BLaER1 (cell line): Measurements from ENCODE around the gene SLC24A3.

ENCODE experiments used
- H3K27ac ChIP-seq: shearing (Covaris generic); formaldehyde crosslinking; 2 replicates; pipeline ENCODE4 v1.8.1; 2022
- H3K27me3 ChIP-seq: shearing (Covaris generic); formaldehyde crosslinking; 2 replicates; pipeline ENCODE4 v1.8.1; 2022
- H3K36me3 ChIP-seq: shearing (Covaris generic); formaldehyde crosslinking; 2 replicates; pipeline ENCODE4 v1.8.1; 2022
- H3K4me1 ChIP-seq: shearing (Covaris generic); formaldehyde crosslinking; 2 replicates; pipeline ENCODE4 v1.8.1; 2022
- H3K4me2 ChIP-seq: shearing (Covaris generic); formaldehyde crosslinking; 2 replicates; pipeline ENCODE4 v1.8.1; 2022
- H3K4me3 ChIP-seq: shearing (Covaris generic); formaldehyde crosslinking; 2 replicates; pipeline ENCODE4 v1.8.1; 2022
- H3K9ac ChIP-seq: shearing (Covaris generic); formaldehyde crosslinking; 2 replicates; pipeline ENCODE4 v1.8.1; 2022
- H3K9me3 ChIP-seq: shearing (Covaris generic); formaldehyde crosslinking; 2 replicates; pipeline ENCODE4 v1.8.1; 2022
- H4K20me1 ChIP-seq: shearing (Covaris generic); formaldehyde crosslinking; 2 replicates; pipeline ENCODE4 v1.8.1; 2022
- Cebpa-rat ChIP-seq: shearing (Covaris generic); IDR thresholded peaks from 2 replicates; pipeline ENCODE4 v1.8.1; 2022

Gene SLC24A3

DNA sequence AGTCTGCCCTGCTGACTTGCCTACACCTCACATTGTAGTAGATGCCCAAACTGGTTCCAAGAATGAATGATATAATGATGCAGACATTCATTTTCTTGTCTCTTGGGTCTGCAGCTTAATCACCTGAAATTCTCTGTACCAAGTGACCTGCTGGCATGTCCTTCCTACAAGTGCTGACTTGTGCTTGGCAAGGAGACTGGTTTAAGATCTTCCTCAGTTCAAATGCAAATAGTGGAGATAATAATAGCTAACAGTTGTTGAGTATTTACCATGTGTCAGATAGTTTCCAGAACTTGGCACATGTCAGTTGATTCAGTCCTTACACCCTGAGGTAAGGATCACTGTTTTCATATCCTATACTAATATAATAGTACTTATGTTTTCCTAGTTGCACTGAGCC, 223.4 kb downstream of the SLC24A3 start:
- H3K27me3 ChIP-seq = no peaks in the 10 kb centered on the region

DNA sequence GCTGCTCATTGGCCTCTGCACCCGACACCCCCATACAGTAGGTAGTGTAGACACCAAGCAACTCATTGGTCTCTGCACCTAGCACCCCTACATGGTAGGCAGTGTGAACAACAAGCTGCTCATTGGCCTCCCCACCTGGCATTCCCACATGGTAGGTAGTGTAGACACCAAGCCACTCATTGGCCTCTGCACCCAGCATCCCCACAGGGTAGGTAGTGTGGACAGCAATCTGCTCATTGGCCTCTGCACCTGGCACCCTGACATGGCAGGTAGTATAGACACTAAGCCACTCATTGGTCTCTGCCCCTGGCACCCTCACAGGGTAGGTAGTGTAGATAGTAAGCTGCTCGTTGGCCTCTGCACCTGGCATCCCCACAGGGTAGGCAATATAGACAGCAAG, 226.0 kb downstream of the SLC24A3 start:
- Histone ChIP-seq H3K9me3 (peaks cover 13% of the 10 kb centered on the region), H3K27ac (no peak overlapping the region), H3K4me1 (peaks cover 30% of the 10 kb centered on the region), H3K4me3 (no peak overlapping the region), H3K4me2 (no peak overlapping the region), H3K36me3 (no peaks in the 10 kb centered on the region), H4K20me1 (no peaks in the 10 kb centered on the region), H3K9ac (no peak overlapping the region), H3K27me3 (no peaks in the 10 kb centered on the region)
- TF ChIP-seq Cebpa-rat = no peak

More for the DNA sequence above, 223.4 kb downstream of the SLC24A3 start:
- Histone ChIP-seq H3K4me1 (peaks cover 28% of the 10 kb centered on the region), H3K27ac (no peak overlapping the region), H3K9me3 (no peaks in the 10 kb centered on the region), H3K4me3 (no peak overlapping the region), H4K20me1 (no peaks in the 10 kb centered on the region), H3K36me3 (no peaks in the 10 kb centered on the region), H3K4me2 (no peak overlapping the region), H3K9ac (no peak overlapping the region)
- no peak for TF ChIP-seq Cebpa-rat

DNA sequence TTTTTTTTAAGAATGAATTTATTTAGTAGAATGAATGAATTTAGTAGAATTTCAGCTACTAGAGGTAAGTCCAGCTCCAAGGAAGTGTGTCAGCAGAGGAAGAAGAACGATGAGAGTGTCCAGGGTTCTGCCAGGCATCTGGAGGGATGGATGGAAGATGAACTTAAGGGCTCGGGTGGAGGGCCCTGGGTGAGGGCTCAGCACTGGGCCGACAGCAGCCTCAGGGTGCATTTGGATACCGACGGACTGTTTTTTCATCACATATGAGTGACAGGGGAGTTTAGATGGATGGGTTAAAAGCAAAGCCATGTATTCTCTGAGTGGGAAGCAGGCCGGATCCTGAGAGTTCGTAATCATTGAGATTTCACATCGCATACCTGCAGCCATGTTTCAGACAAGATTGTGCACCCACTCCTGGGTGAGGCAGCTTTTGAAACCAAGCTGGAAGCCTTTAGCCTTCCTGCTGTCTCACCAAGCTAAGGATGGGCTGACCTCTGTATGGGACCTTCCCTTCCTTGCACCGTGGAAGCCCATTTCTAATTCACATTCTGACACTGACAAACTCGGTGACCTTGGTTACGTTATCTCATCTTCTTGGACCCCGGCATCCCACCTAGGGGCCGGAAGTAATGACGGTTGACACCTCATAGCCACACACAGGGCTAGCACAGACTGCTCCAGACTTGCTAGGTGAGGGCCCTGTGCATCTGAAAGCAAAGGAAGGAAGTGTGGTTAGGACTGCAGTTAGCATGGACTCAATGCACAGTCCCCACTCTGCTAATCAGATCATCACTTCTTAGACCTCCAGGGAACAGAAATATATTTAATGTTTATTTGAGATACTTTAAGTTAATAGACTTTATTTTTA, 228.5 kb downstream of the SLC24A3 start:
- no peak overlapping the region for H3K4me3 ChIP-seq
- H3K9ac ChIP-seq = no peak overlapping the region
- no peak overlapping the region for H3K27ac ChIP-seq
- H3K9me3 ChIP-seq = peaks cover 17% of the 10 kb centered on the region
- no peaks in the 10 kb centered on the region for H4K20me1 ChIP-seq
- peak overlapping the region; percentile 43 for H3K4me2 ChIP-seq
- TF ChIP-seq Cebpa-rat = no peak
- H3K4me1 ChIP-seq = peaks cover 18% of the 10 kb centered on the region
- no peaks in the 10 kb centered on the region for H3K27me3 ChIP-seq
- no peaks in the 10 kb centered on the region for H3K36me3 ChIP-seq

DNA sequence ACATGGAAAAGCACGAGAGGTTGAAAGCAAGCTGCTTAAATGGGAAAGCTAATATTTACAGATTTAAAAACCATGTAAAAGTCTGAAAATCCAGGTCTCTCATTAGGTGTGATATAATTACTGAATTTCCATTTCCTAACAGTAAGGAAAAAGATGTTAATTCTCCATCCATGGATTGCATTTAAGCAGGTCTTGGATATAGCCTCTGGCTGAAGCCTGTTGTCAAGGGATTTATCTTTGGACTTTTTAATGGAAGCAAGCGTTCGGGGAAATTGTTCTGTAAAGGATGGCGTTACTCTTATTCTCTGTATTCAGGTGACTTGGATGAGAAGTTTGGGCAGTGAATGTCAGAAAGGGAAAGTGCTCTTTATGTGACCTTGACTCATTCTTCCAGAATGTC, 233.8 kb downstream of the SLC24A3 start:
- H3K27ac ChIP-seq = no peak overlapping the region
- H3K9me3 ChIP-seq = peaks cover 17% of the 10 kb centered on the region
- no peaks in the 10 kb centered on the region for H3K36me3 ChIP-seq
- H3K4me1 ChIP-seq = peaks cover 11% of the 10 kb centered on the region
- no peaks in the 10 kb centered on the region for H3K27me3 ChIP-seq
- no peaks in the 10 kb centered on the region for H4K20me1 ChIP-seq
- H3K9ac ChIP-seq = no peak overlapping the region
- TF ChIP-seq Cebpa-rat = no peak
- no peak overlapping the region for H3K4me2 ChIP-seq
- no peak overlapping the region for H3K4me3 ChIP-seq

DNA sequence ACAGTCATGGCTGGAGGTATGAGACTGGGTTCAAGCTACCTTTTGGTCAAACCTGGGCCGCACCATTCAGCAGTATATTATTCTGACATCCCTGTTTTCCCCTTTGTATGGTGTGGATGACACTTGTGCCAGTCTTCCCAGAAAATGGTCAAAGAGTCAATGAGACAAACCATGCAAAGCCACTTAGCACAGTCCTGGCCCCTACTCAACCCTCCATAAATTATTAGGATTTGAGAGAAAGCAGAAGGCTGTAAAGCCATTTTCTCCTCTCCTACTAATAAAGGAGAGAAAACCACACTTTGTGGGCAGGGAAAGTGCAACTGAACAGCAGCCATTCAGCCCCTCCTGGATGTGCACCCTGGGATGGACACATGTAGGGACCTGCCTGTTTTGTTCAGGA, 236.2 kb downstream of the SLC24A3 start:
- Histone ChIP-seq H3K9ac (no peak overlapping the region), H3K36me3 (no peaks in the 10 kb centered on the region), H3K4me1 (peaks cover 29% of the 10 kb centered on the region), H4K20me1 (no peaks in the 10 kb centered on the region), H3K4me3 (no peak overlapping the region), H3K9me3 (peaks cover 3% of the 10 kb centered on the region), H3K27me3 (no peaks in the 10 kb centered on the region), H3K27ac (no peak overlapping the region), H3K4me2 (no peak overlapping the region)
- TF ChIP-seq Cebpa-rat = no peak

DNA sequence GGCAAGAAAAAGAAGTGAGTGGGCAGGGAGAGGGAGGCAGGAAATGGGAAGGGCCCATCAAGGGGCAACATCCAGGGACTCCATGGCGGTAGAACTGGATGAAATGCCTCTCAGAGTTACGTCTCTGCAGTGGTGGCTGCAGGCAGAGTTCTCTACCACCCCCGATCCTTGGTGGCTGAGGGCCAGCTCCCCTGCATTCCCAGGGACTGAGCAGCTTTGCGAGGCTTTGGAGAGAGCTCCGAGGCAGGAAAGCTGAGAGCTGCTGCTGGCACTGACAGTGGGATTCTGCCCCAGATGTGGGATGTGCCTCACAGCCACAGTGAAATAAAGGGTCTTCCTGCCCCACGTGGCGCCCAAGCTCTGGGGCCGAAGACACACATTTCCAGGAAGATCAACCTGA, 236.6 kb downstream of the SLC24A3 start:
- H3K27me3 ChIP-seq = no peaks in the 10 kb centered on the region
- no peak overlapping the region for H3K27ac ChIP-seq
- no peaks in the 10 kb centered on the region for H4K20me1 ChIP-seq
- no peak overlapping the region for H3K9ac ChIP-seq
- H3K4me2 ChIP-seq = no peak overlapping the region
- H3K4me3 ChIP-seq = no peak overlapping the region
- H3K36me3 ChIP-seq = no peaks in the 10 kb centered on the region
- peaks cover 29% of the 10 kb centered on the region for H3K4me1 ChIP-seq
- H3K9me3 ChIP-seq = no peaks in the 10 kb centered on the region; the same call in 1 of the 2 replicates
- no peak for TF ChIP-seq Cebpa-rat

DNA sequence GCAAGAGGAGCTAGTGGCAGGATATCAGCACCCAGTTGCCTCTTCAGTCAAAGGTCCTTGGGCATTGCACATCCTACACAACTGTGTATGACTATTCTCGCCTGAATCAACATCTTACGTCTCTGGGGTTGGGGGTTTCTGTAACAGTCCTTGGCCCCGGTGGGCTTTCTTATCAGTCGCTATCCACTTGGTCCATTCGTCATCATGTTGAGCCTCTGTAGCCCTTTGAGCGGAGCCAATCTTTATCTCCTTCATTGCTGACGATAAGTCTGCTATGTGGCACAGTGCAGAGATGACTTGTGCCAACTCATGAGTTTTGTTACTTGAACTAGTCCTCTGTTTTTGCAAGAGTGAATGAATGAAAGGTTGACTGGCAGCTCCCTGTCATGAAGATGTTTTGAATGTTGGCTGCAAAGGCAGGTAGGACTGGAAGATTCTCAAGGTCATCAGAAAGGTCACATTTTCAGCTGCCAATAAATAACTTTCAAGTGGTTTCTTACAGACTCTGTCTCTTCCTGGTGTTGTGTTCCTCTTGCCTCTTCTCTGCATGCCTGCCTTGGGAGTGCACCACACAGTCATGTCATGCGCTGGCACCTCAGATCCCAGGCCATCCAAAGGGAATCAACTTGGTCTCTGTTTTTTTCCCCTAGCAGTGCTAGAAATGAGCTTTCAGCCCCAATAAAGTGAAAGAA, 238.9 kb downstream of the SLC24A3 start:
- Histone ChIP-seq H4K20me1 (no peaks in the 10 kb centered on the region), H3K9ac (no peak overlapping the region), H3K4me3 (no peak overlapping the region), H3K9me3 (no peaks in the 10 kb centered on the region), H3K27ac (no peak overlapping the region), H3K4me1 (peaks cover 31% of the 10 kb centered on the region), H3K27me3 (no peaks in the 10 kb centered on the region), H3K36me3 (no peaks in the 10 kb centered on the region), H3K4me2 (peak overlapping the region; percentile 63)
- TF ChIP-seq Cebpa-rat = no peak

DNA sequence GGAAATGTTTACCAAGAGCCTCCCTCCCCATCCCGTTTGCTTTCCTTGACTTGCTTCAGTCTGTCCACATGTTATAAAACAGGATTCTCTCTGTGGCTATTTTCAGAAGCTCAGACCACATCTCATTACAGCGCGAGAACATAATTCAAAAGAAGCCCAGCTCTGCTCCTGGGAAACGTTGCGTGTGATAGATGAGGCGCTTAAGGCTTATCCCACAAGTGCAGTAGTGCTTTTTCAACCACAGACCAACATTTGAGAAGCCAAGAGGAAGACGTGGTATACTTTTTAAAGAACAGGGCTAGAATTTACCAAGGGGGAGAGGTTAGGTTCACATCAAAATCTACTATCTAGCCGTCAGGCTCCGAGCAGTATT, 239.5 kb downstream of the SLC24A3 start:
- TF ChIP-seq Cebpa-rat = no peak
- no peak overlapping the region for H3K9ac ChIP-seq
- H3K4me2 ChIP-seq = peak overlapping the region; percentile 63
- no peaks in the 10 kb centered on the region for H3K27me3 ChIP-seq
- no peak overlapping the region for H3K4me3 ChIP-seq
- peaks cover 37% of the 10 kb centered on the region for H3K4me1 ChIP-seq
- H3K27ac ChIP-seq = no peak overlapping the region
- no peaks in the 10 kb centered on the region for H3K9me3 ChIP-seq
- H4K20me1 ChIP-seq = no peaks in the 10 kb centered on the region
- no peaks in the 10 kb centered on the region for H3K36me3 ChIP-seq

DNA sequence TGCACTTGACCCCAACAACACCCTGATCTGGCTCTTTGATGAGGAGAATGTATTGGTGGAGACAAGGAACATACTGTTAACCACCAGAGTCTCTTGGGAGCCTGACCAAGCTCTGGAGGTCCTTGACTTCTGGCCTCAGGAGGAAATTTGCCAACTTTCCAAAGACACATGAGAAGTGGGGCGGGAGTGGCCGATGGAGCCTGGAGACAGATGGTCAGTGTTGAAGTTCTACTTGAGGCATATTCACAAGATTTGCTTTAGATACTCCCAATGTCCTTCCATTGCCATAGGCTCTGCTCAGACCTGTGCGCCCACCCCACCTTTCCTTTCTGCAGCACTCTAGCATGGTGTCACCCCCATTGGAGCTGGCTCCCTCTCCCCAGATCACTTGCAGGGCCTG, 241.0 kb downstream of the SLC24A3 start:
- Histone ChIP-seq H3K4me1 (peaks cover 46% of the 10 kb centered on the region), H3K4me3 (no peak overlapping the region), H4K20me1 (no peaks in the 10 kb centered on the region), H3K27me3 (no peaks in the 10 kb centered on the region), H3K36me3 (no peaks in the 10 kb centered on the region), H3K9ac (no peak overlapping the region), H3K4me2 (peak overlapping the region; percentile 16; the same call in 1 of the 2 replicates), H3K9me3 (no peaks in the 10 kb centered on the region), H3K27ac (no peak overlapping the region)
- TF ChIP-seq Cebpa-rat = no peak

DNA sequence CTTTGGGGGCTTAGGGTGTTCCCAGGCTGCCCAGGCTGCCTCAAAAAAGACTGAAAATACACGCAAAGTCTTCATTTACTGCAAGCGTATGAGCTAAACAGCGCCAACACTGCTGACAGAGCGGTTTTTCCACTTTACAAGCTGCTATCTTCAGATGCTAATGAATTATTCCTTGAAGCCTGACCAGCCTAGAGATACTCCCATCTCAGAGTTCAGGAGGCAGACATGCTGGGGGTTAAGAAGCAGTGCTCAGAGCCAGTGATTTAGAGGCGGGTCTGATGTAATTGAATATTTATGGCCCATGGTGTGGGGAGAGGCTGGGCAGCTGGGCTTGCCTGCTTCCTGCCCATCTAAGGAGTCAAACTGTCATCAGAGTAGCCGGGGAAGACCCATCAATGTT, 241.4 kb downstream of the SLC24A3 start:
- Histone ChIP-seq H3K27me3 (no peaks in the 10 kb centered on the region), H4K20me1 (no peaks in the 10 kb centered on the region), H3K4me3 (no peak overlapping the region), H3K36me3 (no peaks in the 10 kb centered on the region), H3K9me3 (no peaks in the 10 kb centered on the region), H3K9ac (no peak overlapping the region), H3K27ac (no peak overlapping the region), H3K4me2 (no peak overlapping the region), H3K4me1 (peaks cover 47% of the 10 kb centered on the region)
- no peak for TF ChIP-seq Cebpa-rat
